ENCODE results near the gene SBK2.

Gene SBK2

DNA sequence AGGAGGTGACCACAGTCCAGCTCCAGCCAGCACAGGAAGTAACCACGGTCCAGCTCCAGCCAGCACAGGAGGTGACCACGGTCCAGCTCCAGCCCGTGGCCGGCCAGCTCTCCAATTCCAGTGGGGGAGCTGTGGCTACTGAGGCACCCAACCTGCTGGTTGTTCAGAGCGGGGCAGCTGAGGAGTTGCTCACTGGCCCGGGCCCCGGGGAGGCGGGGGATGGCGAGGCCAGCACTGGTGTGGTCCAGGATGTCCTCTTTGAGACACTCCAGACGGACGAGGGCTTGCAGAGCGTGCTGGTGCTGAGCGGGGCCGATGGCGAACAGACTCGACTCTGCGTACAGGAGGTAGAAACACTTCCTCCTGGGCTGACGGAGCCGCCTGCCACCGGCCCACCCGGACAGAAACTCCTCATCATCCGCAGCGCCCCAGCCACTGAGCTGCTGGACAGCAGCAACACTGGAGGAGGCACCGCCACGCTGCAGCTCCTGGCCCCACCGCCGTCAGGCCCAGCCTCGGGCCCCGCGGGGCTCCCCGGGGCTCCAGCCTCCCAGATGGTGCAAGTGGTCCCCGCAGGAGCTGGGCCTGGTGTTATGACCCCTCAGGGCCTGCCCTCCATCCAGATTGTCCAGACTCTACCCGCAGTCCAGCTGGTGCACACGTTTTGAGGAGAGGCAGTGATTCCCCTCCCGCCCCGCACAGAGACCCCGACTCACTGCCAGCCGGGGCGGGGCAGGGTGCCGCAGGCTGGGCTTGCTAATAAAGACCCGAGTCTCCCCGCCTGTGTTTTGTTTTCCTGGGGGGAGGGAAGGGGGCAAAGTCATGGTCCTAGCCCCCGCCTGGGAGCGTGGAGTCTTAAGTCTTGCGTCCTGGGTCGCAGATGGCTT is 53.0 kb downstream of the SBK2 start:
- no peak for DNase-seq

DNA sequence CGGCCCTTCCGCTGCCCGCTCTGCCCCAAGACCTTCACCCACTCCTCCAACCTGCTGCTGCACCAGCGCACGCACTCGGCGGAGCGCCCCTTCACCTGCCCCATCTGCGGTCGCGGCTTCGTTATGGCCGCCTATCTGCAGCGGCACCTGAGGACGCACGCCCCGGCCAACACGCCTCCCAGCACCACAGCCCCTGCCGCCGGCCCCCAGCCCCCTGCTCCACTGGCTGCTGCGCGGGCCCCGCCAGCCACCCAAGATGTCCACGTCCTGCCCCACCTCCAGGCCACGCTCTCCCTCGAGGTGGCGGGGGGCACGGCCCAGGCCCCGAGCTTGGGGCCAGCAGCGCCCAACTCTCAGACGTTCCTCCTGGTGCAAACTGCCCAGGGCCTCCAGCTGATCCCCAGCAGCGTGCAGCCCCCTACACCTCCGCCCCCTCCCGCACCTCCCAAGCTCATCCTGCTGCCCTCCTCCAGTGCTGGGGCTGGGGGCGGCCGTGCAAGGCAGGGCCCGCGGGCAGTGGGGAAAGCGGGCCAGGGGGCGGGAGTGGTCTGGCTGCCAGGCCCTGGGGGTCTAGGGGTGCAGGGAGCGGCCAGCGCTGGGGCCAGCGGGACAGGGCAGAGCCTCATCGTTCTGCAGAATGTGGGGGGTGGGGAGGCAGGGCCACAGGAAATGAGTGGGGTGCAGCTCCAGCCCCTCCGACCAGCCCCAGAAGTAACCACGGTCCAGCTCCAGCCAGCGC is 53.8 kb downstream of the SBK2 start:
- no peak for DNase-seq

- no peak for DNase-seq
Measured at GRCh38 chr19:55482156-55482961, 54.6 kb downstream of the SBK2 start.

DNA sequence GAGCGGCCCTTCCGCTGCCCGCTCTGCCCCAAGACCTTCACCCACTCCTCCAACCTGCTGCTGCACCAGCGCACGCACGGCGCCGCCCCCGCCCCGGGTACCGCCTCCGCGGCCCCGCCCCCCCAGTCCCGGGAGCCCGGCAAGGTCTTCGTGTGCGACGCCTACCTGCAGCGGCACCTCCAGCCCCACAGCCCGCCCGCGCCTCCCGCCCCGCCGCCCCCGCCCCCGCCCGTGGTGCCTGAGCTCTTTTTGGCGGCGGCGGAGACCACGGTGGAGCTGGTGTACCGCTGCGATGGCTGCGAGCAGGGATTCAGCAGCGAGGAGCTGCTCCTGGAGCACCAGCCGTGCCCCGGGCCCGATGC is 55.2 kb downstream of the SBK2 start:
- DNase-seq, result no peak

GRCh38 chr19:55481148-55481793 is 55.7 kb downstream of the SBK2 start:
- DNase-seq, result no peak

GRCh38 chr19:55479451-55480230 is 57.3 kb downstream of the SBK2 start:
- no peak for DNase-seq

- no peak for DNase-seq
Measured at GRCh38 chr19:55479045-55479444, 57.9 kb downstream of the SBK2 start.
